NB4 (cell line): ENCODE data around the gene METRNL.

Experiments used
- DNase-seq: peaks from one replicate; pipeline ENCODE4 v3.0.0; 2010; ENCODE audit warnings: low read depth
- H3K4me3 ChIP-seq: one replicate; pipeline ENCODE4 v1.5.1; 2011; ENCODE audit warnings: mild to moderate bottlenecking, low read depth, low read length, moderate library complexity
- MYC ChIP-seq: IDR thresholded peaks from 2 replicates; pipeline ENCODE4 v1.6.1; 2011; ENCODE audit warnings: low read depth, low read length
- POLR2A ChIP-seq: IDR thresholded peaks from 2 replicates; pipeline ENCODE4 v1.6.1; 2011; ENCODE audit warnings: mild to moderate bottlenecking; ENCODE audit not compliant: insufficient read length; ENCODE audit errors: extremely low read depth
- TF ChIP-seq, protein P1 (sequence below): IDR thresholded peaks from one replicate; pipeline ENCODE4 v1.5.1; 2012; ENCODE audit warnings: low read depth, low read length
- TF ChIP-seq, protein P2 (sequence below): IDR thresholded peaks from 2 replicates; pipeline ENCODE4 v1.6.1; 2011; ENCODE audit warnings: low read depth, low read length

METRNL gene

DNA sequence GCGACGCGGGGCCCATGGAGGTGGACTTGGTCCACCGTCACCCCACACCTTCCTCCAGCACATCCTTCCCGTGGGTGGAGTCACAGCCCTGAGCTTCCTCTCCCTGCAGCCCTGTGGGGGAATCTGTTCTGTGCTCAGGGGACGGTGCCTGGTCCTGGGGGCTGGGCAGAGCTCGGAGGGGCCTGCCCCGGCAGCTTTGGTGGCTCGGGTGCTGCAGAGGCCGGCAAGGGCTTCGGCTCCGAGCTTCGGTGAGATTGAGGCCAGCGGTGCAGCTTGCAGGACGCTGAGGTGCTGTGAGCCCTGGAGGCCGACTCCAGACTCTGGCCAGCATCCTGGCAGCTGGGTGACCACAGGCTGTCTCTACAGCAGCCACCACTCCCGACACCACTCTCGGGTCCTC, 36.4 kb downstream of the METRNL start:
- no peak overlapping the region for H3K4me3 ChIP-seq
- TF ChIP-seq POLR2A, result no peak
- TF ChIP-seq MYC, result no peak
- no peak for DNase-seq

DNA sequence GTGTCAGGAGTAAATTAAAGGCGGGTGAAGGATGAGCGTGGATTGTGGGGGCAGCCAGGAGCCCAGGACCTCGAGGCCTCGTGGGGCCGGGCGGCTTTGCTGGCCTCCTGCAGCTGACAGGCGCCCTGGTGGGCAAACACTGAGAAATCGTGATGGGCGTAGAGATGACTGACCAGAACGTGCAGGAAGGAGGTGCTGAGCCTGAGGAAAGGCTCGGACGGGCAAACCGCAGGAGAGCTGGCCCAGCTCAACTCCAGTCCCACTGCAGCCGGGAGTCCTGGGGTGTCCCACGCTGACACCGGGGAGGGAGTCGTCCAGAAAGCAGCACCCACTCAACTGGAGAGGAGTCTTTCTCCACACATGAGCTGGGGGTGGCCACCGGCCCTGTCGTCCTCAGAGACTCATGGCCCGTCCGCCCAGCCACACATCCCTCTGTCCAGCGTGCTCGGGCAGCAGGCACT, 36.9 kb downstream of the METRNL start:
- TF ChIP-seq, protein P1, sequence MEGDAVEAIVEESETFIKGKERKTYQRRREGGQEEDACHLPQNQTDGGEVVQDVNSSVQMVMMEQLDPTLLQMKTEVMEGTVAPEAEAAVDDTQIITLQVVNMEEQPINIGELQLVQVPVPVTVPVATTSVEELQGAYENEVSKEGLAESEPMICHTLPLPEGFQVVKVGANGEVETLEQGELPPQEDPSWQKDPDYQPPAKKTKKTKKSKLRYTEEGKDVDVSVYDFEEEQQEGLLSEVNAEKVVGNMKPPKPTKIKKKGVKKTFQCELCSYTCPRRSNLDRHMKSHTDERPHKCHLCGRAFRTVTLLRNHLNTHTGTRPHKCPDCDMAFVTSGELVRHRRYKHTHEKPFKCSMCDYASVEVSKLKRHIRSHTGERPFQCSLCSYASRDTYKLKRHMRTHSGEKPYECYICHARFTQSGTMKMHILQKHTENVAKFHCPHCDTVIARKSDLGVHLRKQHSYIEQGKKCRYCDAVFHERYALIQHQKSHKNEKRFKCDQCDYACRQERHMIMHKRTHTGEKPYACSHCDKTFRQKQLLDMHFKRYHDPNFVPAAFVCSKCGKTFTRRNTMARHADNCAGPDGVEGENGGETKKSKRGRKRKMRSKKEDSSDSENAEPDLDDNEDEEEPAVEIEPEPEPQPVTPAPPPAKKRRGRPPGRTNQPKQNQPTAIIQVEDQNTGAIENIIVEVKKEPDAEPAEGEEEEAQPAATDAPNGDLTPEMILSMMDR, result no peak
- TF ChIP-seq POLR2A, result no peak
- TF ChIP-seq, protein P2, sequence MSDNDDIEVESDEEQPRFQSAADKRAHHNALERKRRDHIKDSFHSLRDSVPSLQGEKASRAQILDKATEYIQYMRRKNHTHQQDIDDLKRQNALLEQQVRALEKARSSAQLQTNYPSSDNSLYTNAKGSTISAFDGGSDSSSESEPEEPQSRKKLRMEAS, result no peak
- no peak for TF ChIP-seq MYC
- no peak overlapping the region for H3K4me3 ChIP-seq
- no peak for DNase-seq

DNA sequence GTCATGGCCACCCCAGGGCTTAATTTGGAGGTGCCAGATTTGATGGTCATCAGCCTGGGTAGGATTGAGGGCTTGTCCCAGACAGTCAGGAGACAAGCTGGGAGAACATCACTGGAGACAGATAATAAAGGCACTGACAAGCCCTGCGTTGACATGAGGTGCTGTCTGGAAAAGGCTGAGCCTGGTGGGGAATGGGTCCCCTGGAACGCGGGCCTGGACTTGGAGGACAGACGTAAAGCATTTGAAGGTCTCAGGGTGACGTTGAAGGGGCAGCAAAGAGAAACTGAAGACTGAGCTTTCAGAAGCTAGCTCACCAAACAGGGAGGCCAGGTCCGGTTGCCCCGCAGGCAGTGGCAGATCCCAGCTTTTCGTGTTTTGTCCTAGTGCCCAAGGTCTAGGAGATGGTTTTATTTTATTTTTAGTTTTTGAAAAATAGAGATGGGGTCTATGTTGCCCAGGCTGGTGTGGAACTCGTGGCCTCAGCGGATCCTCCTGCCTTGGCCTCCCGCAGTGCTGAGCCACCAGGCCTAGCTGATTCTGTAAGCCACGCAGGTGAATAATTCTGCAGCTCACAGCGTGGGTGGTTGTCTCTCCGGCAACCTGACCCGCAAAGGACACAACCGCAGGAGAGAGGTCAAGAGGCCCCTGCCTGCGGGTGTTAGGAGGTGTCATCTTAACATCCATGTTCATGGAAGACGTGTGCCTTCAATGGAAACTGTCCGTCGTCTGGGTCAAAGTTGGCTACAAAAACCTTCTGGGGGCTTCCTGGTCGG, 37.6 kb downstream of the METRNL start:
- TF ChIP-seq, protein P2, result no peak
- TF ChIP-seq POLR2A (no peak), MYC (no peak)
- TF ChIP-seq, protein P1, result no peak
- no peak for DNase-seq

DNA sequence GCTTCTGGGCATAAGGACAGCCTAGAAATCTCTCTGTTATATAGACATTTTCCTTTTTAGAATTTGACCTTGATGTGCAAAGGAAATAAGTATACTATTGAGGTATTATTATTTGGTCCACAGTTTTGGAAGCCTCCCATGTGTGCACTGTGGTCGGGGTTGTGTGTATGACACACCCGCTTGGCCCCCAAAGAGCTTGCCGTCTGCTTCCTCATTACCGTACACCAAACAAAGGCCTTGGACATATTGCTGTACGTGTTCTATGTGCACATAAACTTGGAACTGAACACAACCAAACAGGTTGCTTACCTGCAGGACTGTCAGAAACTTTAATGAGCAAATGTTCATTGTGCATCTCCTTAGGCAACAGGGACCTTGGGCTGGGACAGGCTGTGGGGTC, 38.2 kb downstream of the METRNL start:
- H3K4me3 ChIP-seq, result no peak overlapping the region
- no peak for TF ChIP-seq POLR2A
- TF ChIP-seq, protein P1, result no peak
- TF ChIP-seq MYC, result no peak
- TF ChIP-seq, protein P2, result no peak
- peak; percentile 55 for DNase-seq

More for the DNA sequence above, 37.6 kb downstream of the METRNL start:
- H3K4me3 ChIP-seq, result no peak overlapping the region

DNA sequence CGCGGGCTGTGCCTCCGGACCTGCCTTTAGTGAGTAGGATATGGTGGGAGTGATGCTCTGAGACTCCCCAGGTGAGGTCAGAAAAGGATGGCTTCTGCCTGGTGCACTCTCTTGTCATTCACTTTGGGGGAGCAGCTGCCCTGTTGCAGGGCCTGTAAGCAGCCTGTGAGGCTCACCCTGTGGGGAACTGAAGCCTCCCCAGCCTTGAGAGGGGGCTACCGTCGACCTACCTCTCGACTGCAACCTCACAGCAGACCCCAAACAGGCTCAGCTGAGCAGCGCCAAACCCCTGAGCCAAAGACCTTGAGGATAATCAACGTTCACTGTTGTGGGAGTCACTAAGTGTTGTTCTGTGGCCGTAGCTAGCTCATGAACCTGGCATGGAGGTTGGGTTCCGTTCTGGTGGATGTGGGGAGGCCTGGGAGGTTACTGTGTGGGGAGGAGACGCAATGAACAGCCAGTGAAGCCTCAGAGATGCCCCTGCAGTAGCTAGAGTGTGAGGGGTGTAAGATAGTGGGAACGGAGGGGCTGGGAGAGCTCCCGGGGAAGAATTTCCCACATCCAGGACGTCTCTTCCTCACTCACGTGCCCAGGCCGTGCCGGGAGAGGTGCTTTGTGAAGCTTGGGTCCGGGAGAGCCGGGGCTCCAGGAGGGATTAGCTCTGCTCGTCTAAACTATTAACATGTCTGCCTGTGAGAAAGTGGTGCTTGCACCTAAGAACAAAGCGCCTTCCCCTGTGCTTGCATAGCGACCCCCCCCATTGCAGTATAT, 38.8 kb downstream of the METRNL start:
- H3K4me3 ChIP-seq, result no peak overlapping the region
- no peak for DNase-seq
- TF ChIP-seq MYC, result no peak
- no peak for TF ChIP-seq POLR2A
- TF ChIP-seq, protein P1, result no peak
- TF ChIP-seq, protein P2, result no peak
